OCI-LY7 (cell line): ENCODE results near the gene PCDHA2.

ENCODE experiments used
- CTCF ChIP-seq: fragments of 200-600 bp; sonication (generic); conservative IDR thresholded peaks from 2 replicates; pipeline ENCODE4 v1.5.1; 2014; ENCODE audit warnings: mild to moderate bottlenecking, antibody characterized with exemption, low read length, moderate library complexity, mixed read lengths
- EZH2phosphoT487 ChIP-seq: fragments of 200-600 bp; sonication (generic); IDR thresholded peaks from 2 replicates; pipeline ENCODE4 v1.6.1; 2018; ENCODE audit warnings: low read depth, borderline replicate concordance, mild to moderate bottlenecking, mixed run types, antibody characterized with exemption, low read length, moderate library complexity, mixed read lengths

- 0 out of 2 replicates have a peak, but pooled peaks have one; percentile 16 for TF ChIP-seq CTCF
- no peak for TF ChIP-seq EZH2phosphoT487
Measured at GRCh38 chr5:140828362-140828737, 33.7 kb downstream of the PCDHA2 start.
